ENCODE results near the gene SPDYE16.
"Not testable (repeated sequence)": the region's sequence is repeated elsewhere in the genome, so short reads cannot be mapped to it uniquely, and the experiment has no call there.

The SPDYE16 gene

DNA sequence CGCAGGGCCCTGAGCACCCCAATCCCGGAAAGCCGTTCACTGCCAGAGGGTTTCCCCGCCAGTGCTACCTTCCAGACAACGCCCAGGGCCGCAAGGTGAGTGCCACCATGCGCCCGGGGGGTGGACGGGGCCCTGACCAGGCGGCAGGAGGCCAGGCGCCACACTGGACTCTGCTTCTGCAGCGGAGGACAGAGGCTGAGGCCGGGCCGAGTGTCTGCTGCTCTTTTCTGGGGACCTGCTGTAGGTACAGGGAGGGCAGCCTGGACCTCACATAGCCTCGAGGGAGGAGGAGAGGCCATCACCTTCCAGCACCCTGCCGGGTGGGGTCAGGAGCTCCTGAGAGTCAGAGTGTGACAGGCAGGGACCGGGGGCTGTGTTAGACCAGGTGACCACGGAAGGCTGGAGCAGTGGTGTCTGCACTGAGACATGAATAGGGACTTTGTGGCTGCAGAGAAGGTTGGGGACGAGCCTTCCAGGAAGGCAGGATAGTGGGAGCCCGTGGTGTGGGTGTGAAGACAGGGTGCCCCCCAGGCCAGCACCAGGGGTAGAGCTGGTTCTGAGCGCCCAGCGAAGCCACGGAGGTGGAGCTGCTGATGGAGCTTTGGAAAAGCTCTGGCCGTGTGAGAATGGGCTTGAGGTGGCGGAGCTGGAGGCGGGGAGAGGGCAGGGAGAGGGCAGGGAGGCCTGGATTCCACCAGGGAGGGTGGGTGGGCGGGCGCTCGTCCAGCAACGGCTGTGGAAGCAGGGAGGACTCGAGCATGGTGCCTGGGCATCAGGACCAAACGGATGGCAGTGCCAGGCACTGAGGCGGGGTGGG is 38.5 kb downstream of the SPDYE16 start:
- DNase-seq (ENCODE audit: low read depth): not testable (repeated sequence)

DNA sequence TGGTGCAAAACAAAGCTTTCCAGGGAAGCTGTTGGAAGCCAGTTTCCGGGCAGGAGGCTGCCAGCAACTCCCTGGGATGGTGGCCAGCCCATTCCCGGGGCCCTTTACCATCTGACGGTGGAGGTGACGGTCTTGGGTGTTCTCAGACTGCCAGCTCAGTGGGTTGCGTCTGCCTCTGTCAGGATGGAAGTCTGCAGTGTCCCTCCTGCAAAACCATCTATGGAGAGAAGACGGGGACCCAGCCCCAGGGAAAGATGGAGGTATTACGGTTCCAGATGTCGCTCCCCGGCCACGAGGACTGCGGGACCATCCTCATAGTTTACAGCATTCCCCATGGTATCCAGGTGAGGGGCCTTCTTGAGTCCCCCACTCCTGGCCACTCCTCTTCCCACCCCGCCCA is 39.9 kb downstream of the SPDYE16 start:
- DNase-seq (ENCODE audit: low read depth): not testable (repeated sequence)

DNA sequence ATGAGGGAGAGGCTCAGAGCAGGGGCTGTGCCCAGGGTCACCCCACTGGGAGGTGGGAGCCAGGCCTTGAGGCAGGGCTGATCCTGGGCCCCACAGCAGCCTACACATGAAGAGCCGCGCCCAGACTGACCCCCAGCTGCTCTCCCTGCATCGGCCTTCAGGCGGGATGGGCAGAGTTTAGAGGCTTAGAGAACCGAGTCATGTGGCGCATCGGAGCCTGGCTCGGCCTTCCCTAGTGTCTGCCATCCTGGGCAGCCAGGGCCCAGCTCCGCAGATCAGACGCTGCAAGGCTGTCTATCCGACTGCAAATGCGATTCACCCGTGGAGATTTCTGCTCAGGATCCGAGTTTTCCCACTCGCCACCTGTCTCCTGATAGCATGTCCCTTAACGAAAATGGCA is 40.3 kb downstream of the SPDYE16 start:
- not testable (repeated sequence) for DNase-seq (ENCODE audit: low read depth)

DNA sequence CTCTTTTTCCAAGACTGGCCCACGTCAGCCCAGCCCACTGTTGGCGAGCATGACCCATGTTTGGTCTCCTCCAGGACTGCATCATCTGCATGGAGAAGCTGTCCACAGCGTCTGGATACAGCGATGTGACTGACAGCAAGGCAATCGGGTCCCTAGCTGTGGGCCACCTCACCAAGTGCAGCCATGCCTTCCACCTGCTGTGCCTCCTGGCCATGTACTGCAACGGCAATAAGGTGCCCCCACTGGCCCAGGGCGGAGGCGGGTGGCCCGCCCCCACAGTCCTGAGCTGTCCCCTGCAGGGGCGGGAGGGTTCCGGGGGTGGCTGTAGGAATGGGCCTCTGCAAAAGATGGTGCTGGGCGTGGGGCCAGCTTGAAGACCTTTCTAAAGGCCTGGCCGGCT is 40.9 kb downstream of the SPDYE16 start:
- DNase-seq (ENCODE audit: low read depth): not testable (repeated sequence)

DNA sequence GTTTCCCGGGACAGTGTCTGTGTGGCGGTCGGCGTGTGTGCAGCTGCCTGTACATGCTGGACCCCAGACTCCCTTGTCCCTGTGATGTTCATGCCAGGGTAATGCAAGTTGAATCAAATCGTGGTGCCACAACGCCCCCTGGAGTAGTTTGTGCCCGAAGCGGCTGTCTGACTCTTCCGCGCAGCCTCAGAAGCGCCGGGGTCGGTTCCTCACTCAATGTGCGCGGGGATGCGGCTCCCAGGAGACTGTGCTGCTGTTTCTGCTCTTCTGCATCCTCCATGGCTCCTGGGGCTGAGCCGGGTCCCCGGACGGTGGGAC is 43.2 kb downstream of the SPDYE16 start:
- DNase-seq (ENCODE audit: low read depth): not testable (repeated sequence)

DNA sequence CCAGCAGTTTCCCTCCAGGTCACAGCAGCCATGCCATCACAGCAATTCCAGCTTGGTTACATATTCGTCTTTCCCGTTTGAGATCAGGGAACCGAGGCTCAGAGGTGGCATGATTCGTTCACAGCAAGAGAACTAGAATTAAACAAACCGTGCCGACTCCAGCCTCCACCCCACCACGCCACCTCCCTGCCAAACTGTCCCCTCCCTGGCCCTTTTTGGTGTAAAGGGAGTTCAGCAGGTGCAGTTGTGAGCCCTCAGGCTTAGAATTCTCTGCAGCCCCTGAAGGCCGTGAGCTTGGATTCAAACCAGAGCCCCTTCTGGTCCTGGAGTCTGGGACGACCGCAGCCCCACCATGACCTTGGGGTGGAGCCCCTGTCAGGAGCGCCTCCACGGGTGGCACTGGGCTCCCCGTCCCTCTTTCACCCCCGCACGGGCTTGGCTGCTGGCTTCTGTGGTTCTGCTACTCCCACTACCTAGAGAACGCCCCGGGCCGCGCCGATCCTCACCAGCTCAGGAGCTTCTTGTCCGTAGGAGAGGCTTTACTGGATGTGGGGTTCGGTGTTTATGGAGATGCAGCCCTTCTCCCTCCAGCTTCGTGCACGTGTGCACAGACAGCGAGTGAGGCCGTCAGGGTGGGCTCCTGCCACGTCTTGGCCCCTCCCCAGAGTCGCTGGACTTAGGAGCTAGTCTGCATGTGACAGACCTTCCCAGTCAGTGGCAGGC is 43.7 kb downstream of the SPDYE16 start:
- not testable (repeated sequence) for DNase-seq (ENCODE audit: low read depth)

DNA sequence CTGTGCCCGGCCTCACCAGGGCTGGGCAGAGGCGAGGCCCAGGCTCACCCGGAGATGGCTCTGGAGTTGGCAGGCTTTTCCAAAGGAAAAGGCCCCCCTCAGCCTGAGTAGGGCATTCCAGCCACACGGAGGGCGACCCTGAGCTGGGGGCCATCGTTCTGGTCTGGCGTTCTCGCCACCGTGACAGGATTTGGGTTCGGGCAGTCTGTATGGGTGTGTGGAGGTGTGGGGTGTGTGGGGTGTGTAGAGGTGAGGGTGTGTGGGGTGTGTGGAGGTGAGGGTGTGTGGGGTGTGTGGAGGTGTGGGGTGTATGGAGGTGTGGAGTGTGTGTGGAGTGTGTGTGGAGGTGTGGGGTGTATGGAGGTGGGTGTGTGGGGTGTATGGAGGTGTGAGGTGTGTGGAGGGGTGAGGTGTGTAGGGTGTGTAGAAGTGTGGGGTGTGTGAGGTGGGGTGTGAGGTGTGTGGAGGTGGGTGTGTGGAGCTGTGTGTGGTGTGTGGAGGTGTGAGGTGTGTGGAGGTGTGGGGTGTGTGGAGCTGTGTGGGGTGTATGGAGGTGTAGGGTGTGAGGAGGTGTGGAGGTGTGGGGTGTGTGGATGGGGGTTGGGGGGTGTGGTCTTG is 44.4 kb downstream of the SPDYE16 start:
- not testable (repeated sequence) for DNase-seq (ENCODE audit: low read depth)

DNA sequence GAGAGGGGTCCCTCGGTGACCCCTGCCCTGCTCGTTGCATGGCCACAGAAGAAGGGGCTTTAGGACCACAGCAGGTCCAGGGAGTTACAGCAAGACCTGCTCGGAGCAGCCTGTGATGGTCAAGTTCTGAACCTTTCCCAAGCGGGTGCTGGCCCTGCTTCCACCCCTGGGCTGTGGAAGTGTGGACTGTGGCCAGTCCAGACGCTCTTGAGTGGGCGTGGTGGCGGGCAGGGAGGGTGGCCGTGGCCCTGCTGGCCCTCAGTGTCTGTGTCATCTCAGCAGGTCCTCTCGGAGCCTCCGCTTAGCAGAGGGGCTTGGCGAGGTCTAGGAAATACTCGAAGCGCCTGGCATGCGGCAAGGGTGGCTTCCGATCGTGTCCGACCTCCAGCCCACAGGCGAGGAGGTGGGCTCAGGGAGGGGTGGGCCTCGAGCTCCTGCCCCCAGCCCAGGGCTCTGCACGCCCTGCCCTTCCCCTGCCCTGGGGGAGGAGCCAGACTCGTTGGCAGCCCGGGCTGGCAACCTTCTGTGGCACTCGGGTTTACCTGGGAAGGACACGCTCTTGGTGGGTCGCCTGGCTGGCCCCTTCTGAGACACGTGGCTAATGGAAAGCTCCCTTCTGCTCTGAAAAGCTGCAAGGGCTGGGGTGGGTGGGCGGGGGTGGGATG is 45.0 kb downstream of the SPDYE16 start:
- DNase-seq (ENCODE audit: low read depth): not testable (repeated sequence)

DNA sequence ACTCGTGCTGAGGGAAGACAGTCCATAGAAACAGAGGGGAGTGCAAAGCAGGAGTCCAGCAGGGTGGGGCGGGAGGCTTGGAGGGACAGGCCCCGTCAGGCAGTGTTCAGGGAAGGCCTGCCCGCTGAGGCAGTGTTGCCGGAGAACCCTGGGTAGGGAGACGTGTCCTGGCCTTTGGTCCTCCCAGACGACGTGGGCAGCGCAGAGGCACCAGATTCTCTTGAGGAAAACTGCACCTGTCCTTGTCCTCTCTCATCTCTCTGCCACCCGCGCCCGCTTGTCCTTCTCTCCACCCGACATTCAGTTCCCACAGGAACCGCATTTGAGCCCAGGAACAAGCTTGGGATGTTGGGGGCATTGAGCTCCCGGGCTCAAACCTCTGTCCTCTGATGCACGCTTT is 47.4 kb downstream of the SPDYE16 start:
- DNase-seq (ENCODE audit: low read depth): not testable (repeated sequence)

DNA sequence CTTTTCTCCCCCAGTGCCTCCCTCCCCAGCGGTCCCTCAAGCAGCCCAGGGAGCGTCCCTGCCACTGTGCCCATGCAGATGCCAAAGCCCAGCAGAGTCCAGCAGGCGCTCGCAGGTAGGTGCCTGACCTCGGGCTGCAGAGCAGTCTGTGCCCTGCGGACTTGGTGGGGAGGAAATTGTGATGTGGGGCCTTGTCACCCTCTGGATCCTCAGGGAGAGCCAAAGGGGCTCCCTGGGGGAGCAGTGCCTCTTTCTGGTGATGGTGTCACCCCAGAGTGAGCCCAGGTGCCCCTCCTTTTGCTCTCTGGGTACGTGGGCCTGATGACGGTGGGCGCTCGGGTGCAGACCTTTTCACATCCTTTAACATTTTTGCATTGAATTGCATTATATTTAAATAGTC is 51.0 kb downstream of the SPDYE16 start:
- not testable (repeated sequence) for DNase-seq (ENCODE audit: low read depth)

DNA sequence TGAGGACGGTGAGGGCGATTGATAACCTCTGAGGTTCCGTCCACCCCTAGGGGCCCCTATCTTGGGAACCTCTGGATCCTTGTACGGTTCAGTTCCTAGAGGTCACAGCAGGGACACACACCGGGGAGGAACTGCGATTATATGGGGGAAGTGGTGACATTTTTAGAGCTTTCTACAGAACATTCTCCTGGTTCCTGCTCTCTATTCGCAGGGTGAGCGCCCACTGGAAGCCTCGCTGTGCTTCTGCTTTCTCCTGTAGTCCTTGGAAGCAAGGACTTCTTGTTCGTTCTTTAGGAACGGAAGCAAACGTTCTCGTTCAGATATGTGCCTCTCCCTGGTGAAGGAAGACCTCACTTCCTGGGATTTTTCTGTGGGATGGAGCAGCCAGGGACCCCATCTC is 55.1 kb downstream of the SPDYE16 start:
- DNase-seq (ENCODE audit: low read depth): not testable (repeated sequence)

DNA sequence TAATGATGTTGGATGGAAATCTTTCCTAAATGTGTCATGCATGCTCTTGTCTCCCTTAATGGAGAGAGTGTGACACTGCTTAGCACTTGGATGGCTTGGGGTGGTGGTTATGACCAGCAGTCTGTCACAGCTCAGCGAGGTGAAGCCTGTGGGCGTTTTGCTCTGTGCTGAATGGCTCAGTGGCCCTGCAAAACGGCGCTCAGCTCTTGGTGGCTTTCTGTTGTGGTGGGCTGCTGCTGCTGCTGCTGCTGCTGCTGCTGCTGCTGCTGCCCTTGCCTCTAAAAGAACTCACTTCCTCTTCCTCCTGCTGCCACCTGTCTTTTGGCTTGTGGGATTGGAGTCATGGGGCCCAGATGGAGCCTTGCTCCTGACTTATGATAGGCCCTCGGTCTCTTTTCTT is 56.5 kb downstream of the SPDYE16 start:
- DNase-seq (ENCODE audit: low read depth): not testable (repeated sequence)

DNA sequence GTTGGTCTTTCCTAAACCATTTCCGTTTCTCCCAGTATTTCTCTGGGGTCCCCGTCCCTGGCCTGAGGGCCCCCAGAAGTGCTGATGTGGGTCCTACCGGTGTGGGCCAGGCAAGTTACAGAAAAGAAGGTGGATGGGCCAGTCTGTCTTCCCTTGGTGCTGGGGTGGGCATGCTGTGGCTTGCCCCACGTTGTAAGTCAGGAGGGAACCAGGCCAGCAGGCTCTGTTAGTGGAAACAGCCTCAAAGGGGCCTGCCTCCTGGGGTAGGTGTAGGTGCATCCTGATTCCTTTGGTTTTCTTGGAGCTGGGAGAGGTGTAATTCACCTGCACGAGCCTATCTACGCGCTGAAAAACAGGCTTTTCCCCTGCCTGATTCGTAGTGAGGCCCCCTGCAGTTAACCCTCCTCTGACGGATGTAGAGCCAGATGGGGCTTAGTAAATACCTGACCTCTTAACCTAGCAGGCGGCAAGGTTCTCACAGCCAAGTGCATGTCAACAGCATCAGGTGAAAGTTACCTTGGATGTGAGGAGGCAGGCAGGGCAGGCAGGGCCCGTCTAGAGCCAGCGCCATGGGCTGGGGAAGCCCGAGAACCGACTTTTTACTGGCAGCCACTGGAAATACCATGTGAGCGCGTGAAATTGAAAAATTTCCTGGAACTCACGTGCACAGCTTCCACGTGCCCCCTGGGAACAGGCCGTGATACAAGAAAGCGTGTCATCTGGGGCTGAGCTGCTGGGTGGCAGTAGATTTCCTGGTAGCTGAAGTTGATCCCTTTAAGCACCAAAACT is 57.1 kb downstream of the SPDYE16 start:
- not testable (repeated sequence) for DNase-seq (ENCODE audit: low read depth)

DNA sequence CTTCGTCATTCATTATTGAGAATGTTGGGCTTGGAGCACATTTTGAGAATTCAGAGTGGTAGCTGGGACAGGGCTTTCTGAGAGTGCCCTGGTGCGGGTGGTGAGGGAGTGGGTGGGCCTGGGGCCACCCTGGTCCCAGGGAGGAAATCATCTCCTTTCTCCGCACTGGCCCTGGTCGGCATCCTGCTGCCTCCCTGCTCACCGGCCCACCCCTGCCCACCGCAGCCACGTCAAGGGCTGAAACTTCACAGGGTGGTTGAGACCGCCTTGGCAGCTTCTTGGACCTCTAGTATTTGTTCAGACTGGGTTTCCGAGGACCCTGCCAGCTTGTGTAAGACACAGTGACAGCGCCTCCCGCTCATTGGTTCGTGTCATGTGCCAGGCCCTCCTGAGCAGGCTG is 58.6 kb downstream of the SPDYE16 start:
- DNase-seq (ENCODE audit: low read depth): not testable (repeated sequence)

DNA sequence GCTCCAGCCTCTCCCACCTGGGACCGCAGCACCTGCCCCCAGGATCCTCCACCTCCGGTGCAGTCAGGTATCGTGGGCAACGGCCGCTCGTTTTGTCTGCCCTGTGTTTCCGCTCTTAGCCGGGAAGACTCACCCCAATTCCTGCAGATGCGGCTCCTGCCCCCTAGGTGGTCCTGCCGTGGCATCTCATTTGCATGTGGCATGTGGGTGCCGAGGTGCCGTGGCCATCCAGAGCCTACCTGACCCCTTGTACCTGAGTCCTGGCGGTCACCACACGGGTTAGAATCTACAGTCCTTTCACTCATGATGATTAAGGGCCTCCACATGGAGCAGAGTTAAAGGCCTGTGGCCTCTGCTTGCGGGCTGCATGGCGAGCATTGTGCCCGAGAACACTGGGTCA is 60.0 kb downstream of the SPDYE16 start:
- DNase-seq (ENCODE audit: low read depth): not testable (repeated sequence)

DNA sequence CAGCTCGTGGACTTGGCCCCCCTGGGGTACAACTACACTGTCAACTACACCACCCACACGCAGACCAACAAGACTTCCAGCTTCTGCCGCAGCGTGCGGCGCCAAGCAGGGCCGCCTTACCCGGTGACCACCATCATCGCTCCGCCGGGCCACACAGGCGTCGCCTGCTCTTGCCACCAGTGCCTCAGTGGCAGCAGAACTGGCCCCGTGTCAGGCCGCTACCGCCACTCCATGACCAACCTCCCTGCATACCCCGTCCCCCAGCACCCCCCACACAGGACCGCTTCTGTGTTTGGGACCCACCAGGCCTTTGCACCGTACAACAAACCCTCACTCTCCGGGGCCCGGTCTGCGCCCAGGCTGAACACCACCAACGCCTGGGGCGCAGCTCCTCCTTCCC is 60.4 kb downstream of the SPDYE16 start:
- not testable (repeated sequence) for DNase-seq (ENCODE audit: low read depth)
